Mucosa of descending colon (tissue), 3 donors: ENCODE data around the gene GALNS. TPM values are rescaled to one million over a fixed set of nuclear protein-coding genes. Genes with fewer than 3 reads are reported as not detected.
A peak's percentile ranks its signal among the peaks of the same experiment; 100 is the strongest.
"Not testable (repeated sequence)": the region's sequence is repeated elsewhere in the genome, so short reads cannot be mapped to it uniquely, and the experiment has no call there.

Experiments
- ATAC-seq: fragments of 200-7000 bp; cut with Tn5 transposase; one replicate; pipeline ENCODE4 v1.9.1; 2020; ENCODE audit warnings: mild to moderate bottlenecking, moderate library complexity
- DNase-seq, 3 donors: peaks; one replicate each; pipeline ENCODE4 v3.0.0-alpha.2; 2020
- H3K36me3 ChIP-seq: fragments of 200-600 bp; one replicate; pipeline ENCODE4 v1.8.0; 2021; ENCODE audit warnings: low read depth, mild to moderate bottlenecking
- H3K4me1 ChIP-seq: fragments of 200-600 bp; one replicate; pipeline ENCODE4 v1.8.0; 2021; ENCODE audit warnings: low read depth, mild to moderate bottlenecking
- H3K4me3 ChIP-seq: fragments of 200-600 bp; one replicate; pipeline ENCODE4 v1.8.0; 2021; ENCODE audit warnings: mild to moderate bottlenecking
- H3K9me3 ChIP-seq: fragments of 200-600 bp; one replicate; pipeline ENCODE4 v1.8.0; 2021; ENCODE audit warnings: mild to moderate bottlenecking
- CTCF ChIP-seq: fragments of 200-600 bp; IDR thresholded peaks from one replicate; pipeline ENCODE4 v1.8.0; 2022; ENCODE audit warnings: antibody characterized with exemption, mild to moderate bottlenecking
- intact Hi-C, 2 donors: fragments of 100-400 bp; cut with DNase I in 1 of 2; cut with micrococcal nuclease in 1 of 2; formaldehyde crosslinking; loops; one replicate each; pipeline versions ENCODE4 v1.11.0 to v1.11.1; 2022; cut with DNase I, micrococcal nuclease
- total RNA-seq, 3 donors: library from RNA; stranded (reverse); fragmentation: NEBNext Ultra II Directional in 2 of 3; extraction: Animal tissue kit (Norgen Biotek cat#: 25700) in 2 of 3; gene quantifications; one replicate each; pipeline versions ENCODE4 v1.2.1 to v1.2.4, GENCODE V29; 2021 to 2023
- donor health status: DM: no; HTN: no; CAD: no; lungs with moderate emphysema.
- donor health status: DM: no; HTN: no; CAD: no.
- donor health status: DM: no; HTN: yes; CAD: no.

The GALNS gene
- total RNA-seq, 3 donors from 2014 or later, result 37.4 to 65.3 (median 44.0) TPM

- ATAC-seq, result peak; percentile 13
- no peak for TF ChIP-seq CTCF
These were observed 82.9 kb downstream of the GALNS start for GRCh38 chr16:88773812-88774291.

GRCh38 chr16:88772871-88773811 is 83.6 kb downstream of the GALNS start:
- no peak for ATAC-seq
- peak in 1 of 3 donors; percentile 67 for DNase-seq
- no peak for TF ChIP-seq CTCF
- H3K36me3 ChIP-seq, result no peaks in the 10 kb centered on the region
- H3K4me3 ChIP-seq, result no peak overlapping the region
- H3K9me3 ChIP-seq, result no peaks in the 10 kb centered on the region
- intact Hi-C loops, result no loop called here
- H3K4me1 ChIP-seq, result peaks cover 57% of the 10 kb centered on the region

More at GRCh38 chr16:88773812-88774291, 82.9 kb downstream of the GALNS start:
- no peaks in the 10 kb centered on the region for H3K9me3 ChIP-seq
- H3K36me3 ChIP-seq, result no peaks in the 10 kb centered on the region
- H3K4me3 ChIP-seq, result no peak overlapping the region
- DNase-seq, result peak in 2 of 3 donors; percentile 69 to 80
- intact Hi-C loops, result no loop called here
- H3K4me1 ChIP-seq, result peaks cover 55% of the 10 kb centered on the region

DNA sequence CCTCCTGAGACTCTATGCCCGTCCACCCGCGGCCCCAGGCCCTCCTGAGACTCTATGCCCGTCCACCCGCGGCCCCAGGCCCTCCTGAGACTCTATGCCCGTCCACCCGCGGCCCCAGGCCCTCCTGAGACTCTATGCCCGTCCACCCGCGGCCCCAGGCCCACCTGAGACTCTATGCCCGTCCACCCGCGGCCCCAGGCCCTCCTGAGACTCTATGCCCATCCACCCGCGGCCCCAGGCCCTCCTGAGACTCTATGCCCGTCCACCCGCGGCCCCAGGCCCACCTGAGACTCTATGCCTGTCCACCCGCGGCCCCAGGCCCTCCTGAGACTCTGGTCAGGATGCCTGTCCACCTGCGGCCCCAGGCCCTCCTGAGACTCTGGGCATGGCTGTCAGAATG is 85.0 kb downstream of the GALNS start:
- not testable (repeated sequence) for ATAC-seq
- H3K4me1 ChIP-seq, result peaks cover 64% of the 10 kb centered on the region

DNA sequence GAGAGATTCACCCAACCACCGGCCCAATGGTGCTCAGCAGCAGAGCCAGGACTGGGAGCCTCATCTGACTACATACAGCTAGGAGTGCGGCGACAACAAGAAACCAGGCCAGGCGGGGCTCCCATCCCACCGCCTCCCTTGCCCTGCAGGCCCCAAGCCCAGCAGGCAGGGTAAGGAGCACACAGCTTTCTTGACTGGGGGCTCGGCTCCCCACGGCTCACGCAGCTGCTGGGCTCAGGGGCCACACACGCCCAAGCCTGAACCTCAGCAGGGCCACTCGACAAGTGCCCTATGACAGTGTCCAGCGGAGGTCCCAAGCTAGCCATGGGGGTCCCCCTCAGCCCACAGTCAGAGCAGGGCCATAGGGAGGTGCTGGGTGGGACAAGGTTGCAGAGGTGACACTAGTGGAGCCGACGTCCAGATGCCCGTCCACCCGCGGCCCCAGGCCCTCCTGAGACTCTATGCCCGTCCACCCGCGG is 85.4 kb downstream of the GALNS start:
- ATAC-seq (no peak), DNase-seq (peak in 1 of 3 donors; percentile 47)
- Histone ChIP-seq H3K36me3 (no peaks in the 10 kb centered on the region), H3K9me3 (no peaks in the 10 kb centered on the region), H3K4me3 (no peak overlapping the region), H3K4me1 (peaks cover 64% of the 10 kb centered on the region)
- no peak for TF ChIP-seq CTCF
- intact Hi-C loops, result no loop called here

More for the DNA sequence above, 85.0 kb downstream of the GALNS start:
- intact Hi-C loops, DNase-seq, H3K4me3 ChIP-seq, H3K9me3 ChIP-seq, H3K36me3 ChIP-seq: not testable (repeated sequence)

GRCh38 chr16:88770461-88771293 is 86.1 kb downstream of the GALNS start:
- peak; percentile 74 for ATAC-seq
- Histone ChIP-seq H3K36me3 (no peaks in the 10 kb centered on the region), H3K4me3 (no peak overlapping the region), H3K4me1 (peaks cover 64% of the 10 kb centered on the region), H3K9me3 (no peaks in the 10 kb centered on the region)
- DNase-seq, result peak; percentile 71 to 85 (median 79)
- TF ChIP-seq CTCF, result no peak
- intact Hi-C loops, result no loop called here
